ENCODE data around the gene CCPG1.
"Not testable (repeated sequence)": the region's sequence is repeated elsewhere in the genome, so short reads cannot be mapped to it uniquely, and the experiment has no call there.

Gene CCPG1

GRCh38 chr15:55408012-55408928 lies at the start of gene CCPG1, which contains the start of gene PIERCE2:
TSS of gene CCPG1 (minus strand) at chr15:55408359. CDS start at chr15:55389424, 18,935 bp downstream.
TSS of gene PIERCE2 (plus strand) at chr15:55408495. CDS start at chr15:55408769, 274 bp downstream.
- H3K27me3 Mint-ChIP-seq: no peaks in the 10 kb centered on the region
- no peaks in the 10 kb centered on the region for H3K36me3 Mint-ChIP-seq (ENCODE audit: low read depth)
- peak within 1 kb of the TSS; percentile 89 for H3K4me3 Mint-ChIP-seq

GRCh38 chr15:55457401-55458022 lies 49.4 kb upstream of the CCPG1 start:
- no peak overlapping the region for H3K4me3 Mint-ChIP-seq
- no peaks in the 10 kb centered on the region for H3K36me3 Mint-ChIP-seq (ENCODE audit: low read depth)
- H3K9me3 Mint-ChIP-seq: peaks cover 17% of the 10 kb centered on the region
- no peaks in the 10 kb centered on the region for H3K4me1 Mint-ChIP-seq (ENCODE audit: low read depth)
- H3K27ac Mint-ChIP-seq: no peak overlapping the region
- no peaks in the 10 kb centered on the region for H3K27me3 Mint-ChIP-seq

More at GRCh38 chr15:55408012-55408928, at the start of gene CCPG1, which contains the start of gene PIERCE2:
- no peaks in the 10 kb centered on the region for H3K9me3 Mint-ChIP-seq
- H3K4me1 Mint-ChIP-seq (ENCODE audit: low read depth): peaks cover 37% of the 10 kb centered on the region
- H3K27ac Mint-ChIP-seq: peak within 1 kb of the TSS; percentile 79

DNA sequence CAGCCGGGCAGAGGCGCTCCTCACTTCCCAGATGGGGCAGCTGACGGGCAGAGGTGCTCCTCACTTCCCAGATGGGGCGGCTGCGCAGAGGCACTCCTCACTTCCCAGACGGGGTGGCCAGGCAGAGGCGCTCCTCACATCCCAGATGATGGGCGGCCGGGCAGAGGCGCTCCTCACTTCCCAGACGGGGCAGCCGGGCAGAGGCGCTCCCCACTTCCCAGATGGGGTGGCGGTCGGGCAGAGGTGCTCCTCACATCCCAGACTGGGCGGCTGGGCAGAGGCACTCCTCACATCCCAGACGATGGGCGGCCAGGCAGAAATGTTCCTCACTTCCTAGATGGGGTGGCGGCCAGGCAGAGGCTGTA lies 38.9 kb upstream of the CCPG1 start:
- not testable (repeated sequence) for H3K9me3 Mint-ChIP-seq; H3K27me3 Mint-ChIP-seq; H3K4me3 Mint-ChIP-seq; H3K36me3 Mint-ChIP-seq (ENCODE audit: low read depth); H3K4me1 Mint-ChIP-seq (ENCODE audit: low read depth); H3K27ac Mint-ChIP-seq

GRCh38 chr15:55446379-55447029 lies 38.3 kb upstream of the CCPG1 start:
- not testable (repeated sequence) for H3K4me1 Mint-ChIP-seq (ENCODE audit: low read depth); H3K4me3 Mint-ChIP-seq; H3K9me3 Mint-ChIP-seq; H3K36me3 Mint-ChIP-seq (ENCODE audit: low read depth); H3K27me3 Mint-ChIP-seq; H3K27ac Mint-ChIP-seq

GRCh38 chr15:55445936-55446335 lies 37.8 kb upstream of the CCPG1 start:
- not testable (repeated sequence) for H3K4me3 Mint-ChIP-seq; H3K36me3 Mint-ChIP-seq (ENCODE audit: low read depth); H3K27me3 Mint-ChIP-seq; H3K9me3 Mint-ChIP-seq; H3K4me1 Mint-ChIP-seq (ENCODE audit: low read depth); H3K27ac Mint-ChIP-seq

- H3K4me3 Mint-ChIP-seq; H3K27ac Mint-ChIP-seq; H3K4me1 Mint-ChIP-seq (ENCODE audit: low read depth); H3K9me3 Mint-ChIP-seq; H3K36me3 Mint-ChIP-seq (ENCODE audit: low read depth); H3K27me3 Mint-ChIP-seq: not testable (repeated sequence)
Measured at GRCh38 chr15:55443141-55443540, 35.0 kb upstream of the CCPG1 start.

GRCh38 chr15:55434989-55435825 lies 27.0 kb upstream of the CCPG1 start:
- Mint-ChIP-seq H3K9me3 (no peaks in the 10 kb centered on the region), H3K4me3 (no peak overlapping the region), H3K4me1 (ENCODE audit: low read depth) (no peaks in the 10 kb centered on the region), H3K36me3 (ENCODE audit: low read depth) (no peaks in the 10 kb centered on the region), H3K27me3 (no peaks in the 10 kb centered on the region), H3K27ac (no peak overlapping the region)

DNA sequence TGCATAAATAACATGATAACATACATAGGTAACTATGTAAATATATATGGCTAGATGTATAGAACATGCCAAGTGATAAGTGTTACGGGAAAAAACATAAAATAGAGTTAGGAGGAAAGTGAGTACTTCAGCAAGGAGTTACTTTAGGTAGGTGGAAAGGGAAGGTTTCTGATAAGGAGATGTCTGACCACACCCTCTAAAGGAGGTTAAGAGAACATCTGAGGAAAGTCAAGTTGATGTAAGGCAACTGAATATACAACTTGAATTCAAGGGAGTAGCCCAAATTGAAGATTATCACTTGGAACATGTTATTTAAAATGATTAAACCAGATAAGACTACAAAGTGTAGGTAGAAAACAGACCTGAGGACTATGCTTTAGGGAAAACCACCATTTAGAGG lies 13.9 kb upstream of the CCPG1 start:
- H3K27ac Mint-ChIP-seq: no peak overlapping the region
- no peaks in the 10 kb centered on the region for H3K9me3 Mint-ChIP-seq
- no peaks in the 10 kb centered on the region for H3K36me3 Mint-ChIP-seq (ENCODE audit: low read depth)
- H3K4me1 Mint-ChIP-seq (ENCODE audit: low read depth): no peaks in the 10 kb centered on the region
- no peak overlapping the region for H3K4me3 Mint-ChIP-seq
- H3K27me3 Mint-ChIP-seq: no peaks in the 10 kb centered on the region

DNA sequence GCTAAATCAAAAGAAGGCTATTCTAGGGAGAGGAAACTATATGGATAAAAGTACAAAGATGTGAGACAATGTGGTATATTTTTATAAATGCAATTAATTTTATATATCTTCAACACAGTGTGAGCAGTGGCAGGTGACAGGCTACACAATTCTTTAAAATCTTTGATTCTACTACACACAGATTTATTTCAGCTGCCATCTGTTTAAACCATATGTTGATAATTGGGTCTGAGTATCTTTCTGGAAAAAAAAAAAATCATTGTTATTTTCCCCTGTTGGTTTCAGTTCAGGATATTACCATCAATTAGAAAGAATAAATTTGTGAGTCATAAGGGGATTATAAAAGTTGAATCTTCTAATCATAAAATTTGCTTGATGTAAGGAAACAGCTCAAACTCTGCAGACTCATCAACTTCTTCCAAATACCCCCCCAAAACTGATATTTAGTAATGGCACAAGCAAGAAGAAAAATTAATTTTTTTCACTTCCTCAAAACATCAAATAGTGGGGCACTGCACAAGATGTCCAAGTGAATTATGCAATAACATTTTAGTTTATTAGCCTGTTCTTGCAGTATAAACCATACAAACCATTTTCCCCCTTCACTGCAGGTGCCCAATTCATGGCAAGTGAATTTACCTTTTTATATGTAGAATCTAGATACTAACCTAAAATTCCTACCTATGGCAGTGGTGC lies 12.2 kb upstream of the CCPG1 start:
- Mint-ChIP-seq H3K4me1 (ENCODE audit: low read depth) (no peaks in the 10 kb centered on the region), H3K36me3 (ENCODE audit: low read depth) (no peaks in the 10 kb centered on the region), H3K9me3 (no peaks in the 10 kb centered on the region), H3K27me3 (no peaks in the 10 kb centered on the region), H3K4me3 (no peak overlapping the region), H3K27ac (no peak overlapping the region)

GRCh38 chr15:55417678-55418077 lies 9.5 kb upstream of the CCPG1 start:
- H3K4me1 Mint-ChIP-seq (ENCODE audit: low read depth); H3K9me3 Mint-ChIP-seq; H3K27ac Mint-ChIP-seq; H3K27me3 Mint-ChIP-seq; H3K4me3 Mint-ChIP-seq; H3K36me3 Mint-ChIP-seq (ENCODE audit: low read depth): not testable (repeated sequence)

- not testable (repeated sequence) for H3K27ac Mint-ChIP-seq; H3K36me3 Mint-ChIP-seq (ENCODE audit: low read depth); H3K27me3 Mint-ChIP-seq; H3K9me3 Mint-ChIP-seq
- Mint-ChIP-seq H3K4me3 (peak overlapping the region; percentile 89), H3K4me1 (ENCODE audit: low read depth) (peaks cover 30% of the 10 kb centered on the region)
Measured at GRCh38 chr15:55408976-55409375, 817 bp upstream of the CCPG1 start.

DNA sequence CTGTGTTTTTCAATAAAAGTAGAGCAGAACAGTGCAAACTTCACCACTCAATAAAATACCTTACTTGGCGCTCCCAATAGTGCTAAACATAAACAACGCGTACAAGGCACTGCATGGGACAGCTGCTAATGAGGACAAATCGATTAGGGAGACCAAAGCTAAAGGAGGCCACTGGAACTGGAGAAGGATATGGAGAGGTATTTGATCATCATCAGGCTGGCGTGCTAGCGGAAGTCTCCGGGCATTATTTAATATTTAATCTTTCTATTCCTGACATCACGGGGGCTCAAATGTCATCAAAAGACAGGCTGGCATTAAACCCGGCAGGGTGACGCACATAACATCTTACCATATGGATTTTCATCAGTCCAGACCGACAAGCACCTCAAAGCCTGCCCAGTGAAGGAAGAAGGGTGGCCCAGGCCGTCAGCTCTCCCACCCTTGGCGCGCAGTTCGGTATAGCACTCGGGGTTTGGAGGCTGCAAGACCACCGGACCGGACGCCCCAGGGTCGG lies 604 bp downstream of the CCPG1 start:
- H3K27me3 Mint-ChIP-seq: no peaks in the 10 kb centered on the region
- no peaks in the 10 kb centered on the region for H3K9me3 Mint-ChIP-seq
- peaks cover 44% of the 10 kb centered on the region for H3K4me1 Mint-ChIP-seq (ENCODE audit: low read depth)
- H3K4me3 Mint-ChIP-seq: peak overlapping the region; percentile 89
- H3K36me3 Mint-ChIP-seq (ENCODE audit: low read depth): no peaks in the 10 kb centered on the region
- H3K27ac Mint-ChIP-seq: peak overlapping the region; percentile 78

DNA sequence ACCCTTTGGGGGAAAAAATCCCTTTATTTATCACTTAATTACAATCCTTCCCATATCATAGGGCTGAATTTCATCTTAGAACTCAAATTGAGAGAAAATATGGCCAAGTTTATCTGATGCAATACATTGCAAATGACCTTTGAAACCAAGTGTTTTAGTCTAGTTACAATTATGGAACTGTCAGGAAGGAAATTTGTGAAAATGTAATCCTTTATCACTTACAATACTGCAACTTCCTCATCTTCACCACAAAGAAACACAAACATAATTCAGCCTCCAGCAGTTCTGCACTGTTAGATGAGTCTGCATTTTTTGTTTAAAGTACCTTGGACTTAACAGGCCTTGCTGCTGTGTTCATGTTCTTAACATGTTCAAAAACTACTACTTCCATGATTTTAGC lies 4.6 kb downstream of the CCPG1 start:
- Mint-ChIP-seq H3K4me1 (ENCODE audit: low read depth) (peaks cover 59% of the 10 kb centered on the region), H3K27ac (peak overlapping the region; percentile 76), H3K27me3 (no peaks in the 10 kb centered on the region), H3K36me3 (ENCODE audit: low read depth) (peaks cover 9% of the 10 kb centered on the region), H3K9me3 (no peaks in the 10 kb centered on the region), H3K4me3 (peak overlapping the region; percentile 16)

DNA sequence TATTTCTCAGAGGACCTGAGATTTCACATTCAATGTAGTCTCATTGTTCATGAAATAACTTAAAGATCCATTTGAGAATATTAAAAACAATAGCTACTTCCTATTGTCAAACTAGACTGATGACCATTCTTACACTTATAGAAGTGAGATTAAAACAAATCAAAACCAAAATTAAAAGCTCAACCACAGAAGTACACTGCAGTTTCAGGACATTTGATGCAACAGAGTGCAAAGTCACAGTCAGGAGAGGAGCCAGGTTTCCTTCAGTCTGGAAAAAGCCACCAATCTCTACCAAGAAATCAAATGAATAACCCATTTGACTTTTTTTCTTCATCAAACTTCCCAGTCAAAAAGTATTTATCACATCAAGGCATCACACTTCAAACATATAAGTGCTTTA lies 5.5 kb downstream of the CCPG1 start:
- peaks cover 57% of the 10 kb centered on the region for H3K4me1 Mint-ChIP-seq (ENCODE audit: low read depth)
- no peaks in the 10 kb centered on the region for H3K27me3 Mint-ChIP-seq
- H3K27ac Mint-ChIP-seq: peak overlapping the region; percentile 76
- H3K9me3 Mint-ChIP-seq: no peaks in the 10 kb centered on the region
- H3K4me3 Mint-ChIP-seq: peak overlapping the region; percentile 4
- peaks cover 15% of the 10 kb centered on the region for H3K36me3 Mint-ChIP-seq (ENCODE audit: low read depth)
